ENCODE results near the gene SMPD4.
"Not testable (repeated sequence)": the region's sequence is repeated elsewhere in the genome, so short reads cannot be mapped to it uniquely, and the experiment has no call there.

Gene SMPD4

DNA sequence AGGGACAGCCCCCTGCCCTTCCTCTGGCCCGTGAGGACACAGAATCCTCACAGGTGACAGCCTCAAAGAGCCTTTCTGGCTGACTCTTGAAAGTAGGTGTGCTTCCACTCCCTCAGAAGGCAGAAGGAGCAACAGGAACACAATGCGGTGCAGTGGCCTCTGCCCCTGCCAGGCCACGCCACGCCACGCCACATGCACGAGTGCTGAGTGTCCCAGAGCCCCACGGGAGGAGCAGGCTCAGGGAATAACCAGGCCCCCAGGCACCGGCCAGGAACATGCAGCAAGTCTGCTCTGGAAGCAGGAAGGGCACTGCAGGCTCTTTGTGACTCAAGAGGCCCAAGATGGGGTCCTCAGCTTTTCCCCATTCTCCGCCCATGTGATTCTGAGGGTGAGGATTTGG is 18.4 kb downstream of the SMPD4 start:
- no peak overlapping the region for H3K4me3 ChIP-seq (ENCODE audit: low read length)
- no peak for TF ChIP-seq CTCF (IDR thresholded peaks at IDR 0.05; ENCODE audit: insufficient read depth, low read depth, low read length, missing control alignments)
- no peak for DNase-seq (ENCODE audit: low read depth)

- not testable (repeated sequence) for H3K4me3 ChIP-seq (ENCODE audit: low read length); DNase-seq (ENCODE audit: low read depth)
These were observed 18.9 kb downstream of the SMPD4 start for GRCh38 chr2:130162486-130162885.

GRCh38 chr2:130160838-130161705 is 20.3 kb downstream of the SMPD4 start:
- DNase-seq (ENCODE audit: low read depth); H3K4me3 ChIP-seq (ENCODE audit: low read length): not testable (repeated sequence)

- no peak for DNase-seq (ENCODE audit: low read depth)
- TF ChIP-seq CTCF (IDR thresholded peaks at IDR 0.05; ENCODE audit: insufficient read depth, low read depth, low read length, missing control alignments) = no peak
- no peak overlapping the region for H3K4me3 ChIP-seq (ENCODE audit: low read length)
These were observed 21.3 kb downstream of the SMPD4 start for GRCh38 chr2:130160131-130160530.

DNA sequence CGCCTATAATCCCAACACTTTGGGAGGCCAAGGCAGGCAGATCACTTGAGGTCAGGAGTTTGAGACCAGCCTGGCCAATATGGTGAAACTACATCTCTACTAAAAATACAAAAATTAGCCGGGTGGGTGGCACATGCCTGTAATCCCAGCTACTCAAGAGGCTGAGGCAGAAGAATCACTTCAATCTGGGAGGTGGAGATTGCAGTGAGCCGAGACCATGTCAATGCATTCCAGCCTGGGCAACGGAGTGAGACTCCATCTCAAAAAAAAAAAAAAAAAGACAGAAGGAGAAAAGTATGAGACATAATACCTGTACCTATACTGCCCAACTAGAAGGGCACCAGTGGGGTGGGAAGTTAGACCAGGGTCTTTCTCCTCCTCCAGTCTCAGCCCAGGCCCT is 22.0 kb downstream of the SMPD4 start:
- DNase-seq (ENCODE audit: low read depth) = not testable (repeated sequence)

DNA sequence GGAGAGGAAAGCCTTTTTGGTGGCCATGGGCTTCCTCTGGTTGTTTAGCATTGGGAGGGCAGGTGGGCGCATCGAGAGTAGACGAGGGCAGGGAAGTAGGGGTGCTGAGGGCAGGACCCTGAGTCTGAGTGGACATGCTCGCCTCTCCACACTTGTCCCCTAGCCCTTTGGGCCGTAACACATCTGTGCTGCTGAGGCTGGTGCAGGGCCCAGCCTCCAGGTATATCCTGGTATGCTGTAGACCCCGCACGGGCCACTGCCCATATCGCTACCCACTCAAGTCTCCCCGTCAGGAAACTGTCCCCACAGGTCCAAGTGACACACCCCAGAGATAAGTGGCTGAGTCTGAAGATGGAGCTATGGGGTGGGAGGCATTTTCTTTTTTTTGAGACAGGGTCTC is 22.8 kb downstream of the SMPD4 start:
- H3K4me3 ChIP-seq (ENCODE audit: low read length) = no peak overlapping the region
- no peak for DNase-seq (ENCODE audit: low read depth)
- TF ChIP-seq CTCF (IDR thresholded peaks at IDR 0.05; ENCODE audit: insufficient read depth, low read depth, low read length, missing control alignments) = no peak

More for the DNA sequence above, 22.0 kb downstream of the SMPD4 start:
- not testable (repeated sequence) for H3K4me3 ChIP-seq (ENCODE audit: low read length)

DNA sequence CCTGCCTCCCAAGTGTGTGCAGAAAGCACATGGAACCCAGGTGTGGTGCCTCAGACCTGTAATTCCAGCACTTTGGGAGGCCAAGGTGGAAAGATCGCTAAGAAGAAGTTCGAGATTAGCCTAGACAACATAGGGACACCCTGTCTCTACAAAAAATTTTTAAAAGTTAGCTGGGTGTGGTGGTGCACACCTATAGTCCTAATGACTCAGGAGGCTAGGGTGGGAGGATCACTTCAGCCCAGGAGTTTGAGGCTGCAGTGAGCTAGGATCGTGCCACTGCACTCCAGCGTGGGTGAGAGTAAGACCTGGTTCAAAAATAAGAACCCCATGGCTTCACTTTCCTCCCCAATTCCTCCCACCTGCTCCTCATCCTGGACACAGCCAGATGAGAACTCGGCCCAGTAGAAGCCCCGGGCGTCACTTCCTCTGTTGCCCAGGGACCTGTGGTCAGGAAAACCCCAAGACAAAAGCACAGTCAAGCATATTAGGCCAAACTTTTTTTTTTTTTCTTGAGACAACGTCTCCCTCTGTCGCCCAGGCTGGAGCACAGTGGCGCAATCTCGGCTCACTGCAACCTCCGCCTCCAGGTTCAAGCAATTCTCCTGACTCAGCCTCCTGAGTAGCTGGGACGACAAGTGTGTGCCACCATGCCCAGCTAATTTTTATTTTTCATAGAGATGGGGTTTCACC is 23.4 kb downstream of the SMPD4 start:
- not testable (repeated sequence) for DNase-seq (ENCODE audit: low read depth); H3K4me3 ChIP-seq (ENCODE audit: low read length)

DNA sequence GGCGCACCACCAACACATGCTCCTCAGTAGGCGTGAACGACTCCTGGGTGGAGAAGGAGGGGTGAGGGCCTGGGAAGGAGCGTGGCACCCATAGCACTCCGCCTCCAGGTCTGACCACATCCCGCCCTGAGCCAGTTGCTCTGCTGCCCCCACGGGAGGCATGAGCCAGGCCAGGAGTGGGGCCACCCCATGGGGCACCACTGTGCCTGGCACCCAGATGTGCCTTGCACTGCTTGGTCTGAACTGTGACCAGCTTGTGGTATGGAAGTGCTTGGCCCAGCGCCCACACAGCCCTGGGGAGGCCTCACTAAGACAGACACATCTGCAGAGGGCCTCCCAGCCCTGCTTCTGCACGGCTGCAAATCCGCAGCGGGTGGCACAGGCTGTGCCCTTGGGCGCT is 24.0 kb downstream of the SMPD4 start:
- not testable (repeated sequence) for DNase-seq (ENCODE audit: low read depth); H3K4me3 ChIP-seq (ENCODE audit: low read length)

DNA sequence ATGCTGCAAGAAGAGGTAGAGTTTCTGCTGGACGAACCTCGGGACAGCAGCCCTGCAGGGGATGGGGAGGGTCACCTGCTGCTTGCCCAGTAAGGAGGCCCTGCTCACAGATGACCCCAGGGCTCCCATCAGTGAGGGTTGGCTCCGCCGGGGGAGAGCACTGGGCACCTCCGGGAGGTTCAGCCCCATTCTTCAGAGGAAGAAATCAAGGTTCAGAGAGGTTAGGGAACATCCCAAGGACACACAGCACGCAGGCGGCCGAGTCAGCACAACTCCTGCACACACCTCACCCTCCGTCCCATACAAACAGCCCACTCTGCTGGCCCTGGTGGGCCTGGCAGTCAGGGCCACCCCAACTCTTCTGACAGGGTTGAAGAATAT is 24.8 kb downstream of the SMPD4 start:
- no peak for TF ChIP-seq CTCF (IDR thresholded peaks at IDR 0.05; ENCODE audit: insufficient read depth, low read depth, low read length, missing control alignments)
- no peak for DNase-seq (ENCODE audit: low read depth)

More for the DNA sequence above, 24.8 kb downstream of the SMPD4 start:
- no peak overlapping the region for H3K4me3 ChIP-seq (ENCODE audit: low read length)
